Uterus (tissue), 4 donors: ENCODE results near the gene RBBP8NL. TPM values are rescaled to one million over a fixed set of nuclear protein-coding genes. Genes with fewer than 3 reads are reported as not detected.
"Not testable (repeated sequence)": the region's sequence is repeated elsewhere in the genome, so short reads cannot be mapped to it uniquely, and the experiment has no call there.

Experiments used
- DNase-seq, 2 donors: peaks; one replicate each; pipeline ENCODE4 v3.0.0-alpha.2; 2019 to 2020
- H3K27ac ChIP-seq, 2 donors: fragments of 200-600 bp; sonication (generic); 1 replicate in 1 of 2; 2 replicates in 1 of 2; pipeline ENCODE4 v1.5.1; 2016 to 2018
- H3K27me3 ChIP-seq, 2 donors: fragments of 200-600 bp; sonication (generic); one replicate each; pipeline ENCODE4 v1.5.1; 2018 to 2019; ENCODE audit warnings: control low read depth in 1 of 2
- H3K36me3 ChIP-seq, 2 donors: fragments of 200-600 bp; sonication (generic); one replicate each; pipeline ENCODE4 v1.5.1; 2019; ENCODE audit warnings: control low read depth in 1 of 2
- H3K4me1 ChIP-seq, 2 donors: fragments of 200-600 bp; sonication (generic); one replicate each; pipeline ENCODE4 v1.5.1; 2018 to 2019; ENCODE audit warnings: control low read depth in 1 of 2
- H3K4me3 ChIP-seq, 2 donors: fragments of 200-600 bp; sonication (generic); 1 replicate in 1 of 2; 2 replicates in 1 of 2; pipeline ENCODE4 v1.5.1; 2018 to 2019; ENCODE audit warnings: mild to moderate bottlenecking in 1 of 2
- H3K9me3 ChIP-seq, 2 donors: fragments of 200-600 bp; sonication (generic); one replicate each; pipeline ENCODE4 v1.5.1; 2019; ENCODE audit warnings: control low read depth in 1 of 2
- POLR2A ChIP-seq, 2 donors: fragments of 450-650 bp; IDR thresholded peaks; one replicate each; pipeline ENCODE4 v1.6.1; 2016; ENCODE audit warnings: antibody characterized with exemption in 2 of 2, mild to moderate bottlenecking in 1 of 2, moderate library complexity in 1 of 2
- intact Hi-C: fragments of 100-400 bp; cut with DNase I; formaldehyde crosslinking; loops from one replicate; pipeline ENCODE4 v1.15.1; 2023; ENCODE audit warnings: low total_unique reads
- total RNA-seq, 4 donors: library from RNA; depleted of rRNA in 3 of 4; stranded (reverse); fragments of >200 nt in 3 of 4; gene quantifications; one replicate each; pipeline versions ENCODE4 v1.1.0 to v1.2.4, GENCODE V29; 2014 to 2023
- TF ChIP-seq, protein P1 (sequence below), 4 experiments: fragments of 200-600 bp in 2 of 4; fragments of 450-650 bp in 2 of 4; sonication (generic) in 2 of 4; IDR thresholded peaks; one replicate each; pipeline ENCODE4 v1.5.1; 2016 to 2019; ENCODE audit warnings: antibody characterized with exemption in 4 of 4, mild to moderate bottlenecking in 2 of 4, moderate library complexity in 1 of 4
- donor health status: DM: yes; HTN: yes; CAD: no.

RBBP8NL gene
- total RNA-seq, 4 donors from 2014 or later, result 0.35 TPM; not detected in 3

- no peak overlapping the region for H3K4me3 ChIP-seq
- no peak overlapping the region for H3K27ac ChIP-seq
- no peaks in the 10 kb centered on the region for H3K36me3 ChIP-seq
- H3K4me1 ChIP-seq, result no peaks in the 10 kb centered on the region
- intact Hi-C loops, result no loop called here
- TF ChIP-seq, protein P1, sequence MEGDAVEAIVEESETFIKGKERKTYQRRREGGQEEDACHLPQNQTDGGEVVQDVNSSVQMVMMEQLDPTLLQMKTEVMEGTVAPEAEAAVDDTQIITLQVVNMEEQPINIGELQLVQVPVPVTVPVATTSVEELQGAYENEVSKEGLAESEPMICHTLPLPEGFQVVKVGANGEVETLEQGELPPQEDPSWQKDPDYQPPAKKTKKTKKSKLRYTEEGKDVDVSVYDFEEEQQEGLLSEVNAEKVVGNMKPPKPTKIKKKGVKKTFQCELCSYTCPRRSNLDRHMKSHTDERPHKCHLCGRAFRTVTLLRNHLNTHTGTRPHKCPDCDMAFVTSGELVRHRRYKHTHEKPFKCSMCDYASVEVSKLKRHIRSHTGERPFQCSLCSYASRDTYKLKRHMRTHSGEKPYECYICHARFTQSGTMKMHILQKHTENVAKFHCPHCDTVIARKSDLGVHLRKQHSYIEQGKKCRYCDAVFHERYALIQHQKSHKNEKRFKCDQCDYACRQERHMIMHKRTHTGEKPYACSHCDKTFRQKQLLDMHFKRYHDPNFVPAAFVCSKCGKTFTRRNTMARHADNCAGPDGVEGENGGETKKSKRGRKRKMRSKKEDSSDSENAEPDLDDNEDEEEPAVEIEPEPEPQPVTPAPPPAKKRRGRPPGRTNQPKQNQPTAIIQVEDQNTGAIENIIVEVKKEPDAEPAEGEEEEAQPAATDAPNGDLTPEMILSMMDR (IDR thresholded peaks at IDR 0.05), result no peak
- TF ChIP-seq POLR2A (IDR thresholded peaks at IDR 0.05), result no peak
- DNase-seq, result no peak
- no peaks in the 10 kb centered on the region for H3K27me3 ChIP-seq
- H3K9me3 ChIP-seq, result no peaks in the 10 kb centered on the region
Measured at GRCh38 chr20:62428002-62428372, 648 bp upstream of the RBBP8NL start.

DNA sequence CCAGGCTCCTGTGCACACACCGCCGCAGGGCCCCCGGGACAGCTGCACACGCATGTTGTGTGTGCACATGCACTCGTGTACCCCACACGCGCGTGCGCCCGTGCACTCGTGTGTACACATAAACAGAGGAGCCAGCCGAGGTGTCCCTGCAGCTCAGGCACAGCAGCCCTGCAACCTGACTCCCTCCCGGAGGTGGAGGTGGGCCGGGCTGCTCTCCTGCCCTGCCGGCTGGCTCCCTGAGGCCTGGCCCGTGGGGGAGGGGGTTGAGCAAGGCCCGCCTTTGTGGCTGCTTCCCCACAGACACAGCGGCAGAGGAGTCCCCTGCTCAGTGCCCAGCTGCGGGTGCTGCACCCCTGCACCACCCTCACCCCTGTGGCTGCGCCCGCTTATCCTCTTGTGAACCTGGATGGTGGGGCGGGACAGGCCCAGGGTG, 624 bp downstream of the RBBP8NL start:
- Histone ChIP-seq H3K4me1 (no peaks in the 10 kb centered on the region), H3K27ac (no peak overlapping the region), H3K27me3 (no peaks in the 10 kb centered on the region), H3K9me3 (no peaks in the 10 kb centered on the region), H3K36me3 (no peaks in the 10 kb centered on the region), H3K4me3 (no peak overlapping the region)
- DNase-seq, result no peak
- intact Hi-C loops, result no loop called here
- TF ChIP-seq, protein P1 (IDR thresholded peaks at IDR 0.05), result no peak
- TF ChIP-seq POLR2A (IDR thresholded peaks at IDR 0.05), result no peak

GRCh38 chr20:62426059-62426348, 1.3 kb downstream of the RBBP8NL start:
- H3K4me1 ChIP-seq, intact Hi-C loops, H3K27me3 ChIP-seq, H3K36me3 ChIP-seq, H3K4me3 ChIP-seq, H3K9me3 ChIP-seq, H3K27ac ChIP-seq, DNase-seq: not testable (repeated sequence)

- Histone ChIP-seq H3K27ac (no peak overlapping the region), H3K4me3 (no peak overlapping the region), H3K36me3 (no peaks in the 10 kb centered on the region), H3K4me1 (no peaks in the 10 kb centered on the region), H3K9me3 (no peaks in the 10 kb centered on the region), H3K27me3 (no peaks in the 10 kb centered on the region)
- DNase-seq, result no peak
- no peak for TF ChIP-seq POLR2A (IDR thresholded peaks at IDR 0.05)
- TF ChIP-seq, protein P1 (IDR thresholded peaks at IDR 0.05), result no peak
- intact Hi-C loops, result no loop called here
Measured at GRCh38 chr20:62425281-62426058, 1.9 kb downstream of the RBBP8NL start.

DNA sequence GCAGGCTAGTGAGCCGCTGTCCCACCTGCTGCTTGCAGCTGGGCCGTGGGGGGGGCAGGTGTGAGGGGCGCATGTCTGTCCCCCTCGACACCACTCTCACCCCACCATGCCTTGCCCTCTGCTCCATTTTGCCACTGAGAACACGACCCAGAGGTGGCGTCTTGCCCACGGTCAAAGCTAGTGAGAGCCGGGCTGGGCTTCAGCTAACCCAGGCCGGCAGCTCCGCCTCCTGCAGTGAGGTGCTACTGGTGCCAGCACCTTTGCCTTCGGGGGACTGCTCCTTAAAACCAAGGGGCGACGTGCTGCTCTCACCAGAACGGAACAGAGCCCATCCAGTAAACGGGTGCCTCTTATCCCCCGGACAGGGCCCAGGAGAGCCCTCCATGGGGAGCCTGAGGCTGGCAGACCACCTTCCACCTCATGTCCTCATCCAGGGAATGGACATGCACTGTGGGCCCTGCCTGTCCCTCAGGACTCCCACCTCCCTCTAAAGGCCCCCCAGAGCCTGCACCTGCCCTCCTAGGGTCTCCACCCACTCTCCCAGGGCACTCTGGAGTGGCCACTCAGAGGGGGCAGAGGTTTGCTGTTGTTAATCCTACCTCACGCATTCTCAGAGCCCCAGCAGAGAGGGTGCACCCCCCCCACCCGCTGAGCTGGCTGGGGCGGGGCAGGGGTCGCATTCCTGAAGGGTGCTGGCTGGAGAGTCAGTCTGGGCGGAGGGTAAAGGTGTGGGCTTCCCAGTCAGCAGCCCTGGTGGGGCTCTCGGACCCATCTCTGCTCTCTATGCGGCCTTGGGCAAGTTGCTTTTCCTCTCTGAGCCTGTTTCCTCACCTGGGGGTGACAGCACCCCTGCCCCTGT, 2.9 kb downstream of the RBBP8NL start:
- no peaks in the 10 kb centered on the region for H3K36me3 ChIP-seq
- H3K27ac ChIP-seq, result no peak overlapping the region
- no peaks in the 10 kb centered on the region for H3K4me1 ChIP-seq
- DNase-seq, result no peak
- no peaks in the 10 kb centered on the region for H3K27me3 ChIP-seq
- H3K4me3 ChIP-seq, result no peak overlapping the region
- intact Hi-C loops, result no loop called here
- H3K9me3 ChIP-seq, result no peaks in the 10 kb centered on the region
- TF ChIP-seq POLR2A (IDR thresholded peaks at IDR 0.05), result no peak
- TF ChIP-seq, protein P1 (IDR thresholded peaks at IDR 0.05), result no peak
